G401 (cell line): Measurements from ENCODE around the gene TMEM106A. TPM values are rescaled to one million over a fixed set of nuclear protein-coding genes. Genes with fewer than 3 reads are reported as not detected.
"Not testable (repeated sequence)": the region's sequence is repeated elsewhere in the genome, so short reads cannot be mapped to it uniquely, and the experiment has no call there.

Source experiments
- DNase-seq: peaks from one replicate; pipeline ENCODE4 v3.0.0-alpha.2; 2015; ENCODE audit warnings: low spot score
- in situ Hi-C: cut with HindIII; loops from 2 replicates; pipeline ENCODE4 v1.10.0; 2016; ENCODE audit warnings: low sequenced_read_pairs, mixed read lengths
- total RNA-seq: library from RNA; depleted of rRNA; stranded (reverse); fragments of >200 nt; shearing (Covaris generic); gene quantifications from 2 replicates; pipeline ENCODE4 v1.2.3, GENCODE V29; 2014

Gene TMEM106A
- total RNA-seq, 1 experiment from 2014 or later: not detected

DNA sequence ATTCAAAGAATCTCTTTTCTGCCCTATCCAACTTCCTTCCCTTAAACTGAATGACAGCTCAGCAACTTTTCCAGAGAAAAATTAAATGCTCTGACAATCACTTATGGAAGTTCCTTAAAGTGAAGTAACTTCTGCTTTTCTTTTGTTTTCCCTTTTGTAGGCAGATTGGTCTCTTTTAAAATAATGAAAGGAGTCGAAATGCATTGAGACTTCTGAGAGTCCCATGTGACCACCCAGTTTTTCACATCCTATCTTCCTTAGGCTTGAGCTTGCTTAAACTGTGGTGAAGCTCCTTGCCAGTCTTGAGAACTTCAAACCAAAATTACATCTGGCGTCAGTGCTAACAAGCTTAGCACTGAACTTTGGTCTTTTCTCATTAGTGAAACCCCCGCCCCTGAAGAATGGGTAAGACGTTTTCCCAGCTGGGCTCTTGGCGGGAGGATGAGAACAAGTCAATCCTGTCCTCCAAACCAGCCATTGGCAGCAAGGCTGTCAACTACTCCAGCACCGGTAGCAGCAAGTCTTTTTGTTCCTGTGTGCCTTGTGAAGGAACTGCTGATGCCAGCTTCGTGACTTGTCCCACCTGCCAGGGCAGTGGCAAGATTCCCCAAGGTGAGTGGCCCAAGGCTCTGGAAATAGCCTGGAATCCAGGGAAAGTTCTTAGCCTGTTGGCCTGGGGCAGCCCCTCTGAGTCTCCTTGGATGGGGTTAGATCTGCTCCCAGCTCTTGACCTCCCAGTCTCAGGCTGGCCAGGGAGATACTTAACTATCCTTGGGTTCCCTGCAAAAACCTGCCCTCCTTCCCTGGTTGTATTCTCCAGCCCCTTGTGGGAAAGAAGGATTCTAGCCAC, 1.2 kb downstream of the TMEM106A start:
- DNase-seq: no peak
- in situ Hi-C loops: no loop called here

DNA sequence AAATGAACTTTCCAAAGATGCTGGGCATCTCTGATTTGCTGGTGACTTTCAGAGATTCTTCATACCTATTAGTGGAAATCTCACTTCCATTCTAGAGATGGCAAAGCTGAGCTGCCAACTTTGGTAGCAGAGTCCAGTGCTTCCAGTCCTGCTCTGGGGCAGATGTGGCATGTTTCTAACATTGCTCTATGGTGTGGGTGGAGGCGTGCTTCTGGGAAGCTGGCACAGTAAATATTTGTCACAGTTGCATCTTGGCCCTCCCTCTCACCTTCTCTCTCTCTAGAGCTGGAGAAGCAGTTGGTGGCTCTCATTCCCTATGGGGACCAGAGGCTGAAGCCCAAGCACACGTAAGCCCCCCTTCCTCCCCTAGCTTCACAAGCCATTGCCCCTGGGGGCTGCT, 1.9 kb downstream of the TMEM106A start:
- no peak for DNase-seq
- in situ Hi-C loops: no loop called here

DNA sequence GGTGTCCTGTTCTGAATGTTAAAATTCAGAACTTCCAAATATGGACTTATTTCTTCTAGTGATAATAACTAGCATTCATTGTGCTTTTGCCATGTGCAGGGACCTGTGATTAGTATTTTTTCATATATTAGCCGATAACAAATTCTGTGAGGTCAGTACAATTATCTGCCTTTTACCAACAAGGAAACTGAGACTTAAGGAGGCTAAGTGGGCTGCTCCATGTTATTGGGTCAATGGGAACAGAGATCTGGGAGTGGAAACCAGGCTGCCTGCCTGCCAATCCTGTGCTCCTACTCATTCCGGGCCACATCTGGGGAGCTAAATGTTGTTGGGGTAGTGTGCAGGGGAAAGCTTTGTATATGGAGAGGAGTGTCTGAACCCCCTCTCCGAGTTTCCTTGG, 3.7 kb downstream of the TMEM106A start:
- DNase-seq: no peak
- in situ Hi-C loops: no loop called here

DNA sequence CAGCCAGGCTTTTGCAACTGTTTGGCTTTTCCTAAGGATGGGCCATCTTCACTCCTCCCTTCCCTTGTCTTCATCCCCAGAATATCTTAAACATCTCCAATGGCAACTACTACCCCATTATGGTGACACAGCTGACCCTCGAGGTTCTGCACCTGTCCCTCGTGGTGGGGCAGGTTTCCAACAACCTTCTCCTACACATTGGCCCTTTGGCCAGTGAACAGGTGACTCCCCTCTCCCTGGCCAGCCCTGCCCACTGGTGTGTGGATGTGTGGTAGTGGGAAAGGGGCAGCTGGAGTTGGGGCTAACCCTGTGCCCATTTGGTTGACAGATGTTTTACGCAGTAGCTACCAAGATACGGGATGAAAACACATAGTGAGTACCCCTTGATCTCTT, 4.7 kb downstream of the TMEM106A start:
- DNase-seq: no peak
- in situ Hi-C loops: no loop called here

DNA sequence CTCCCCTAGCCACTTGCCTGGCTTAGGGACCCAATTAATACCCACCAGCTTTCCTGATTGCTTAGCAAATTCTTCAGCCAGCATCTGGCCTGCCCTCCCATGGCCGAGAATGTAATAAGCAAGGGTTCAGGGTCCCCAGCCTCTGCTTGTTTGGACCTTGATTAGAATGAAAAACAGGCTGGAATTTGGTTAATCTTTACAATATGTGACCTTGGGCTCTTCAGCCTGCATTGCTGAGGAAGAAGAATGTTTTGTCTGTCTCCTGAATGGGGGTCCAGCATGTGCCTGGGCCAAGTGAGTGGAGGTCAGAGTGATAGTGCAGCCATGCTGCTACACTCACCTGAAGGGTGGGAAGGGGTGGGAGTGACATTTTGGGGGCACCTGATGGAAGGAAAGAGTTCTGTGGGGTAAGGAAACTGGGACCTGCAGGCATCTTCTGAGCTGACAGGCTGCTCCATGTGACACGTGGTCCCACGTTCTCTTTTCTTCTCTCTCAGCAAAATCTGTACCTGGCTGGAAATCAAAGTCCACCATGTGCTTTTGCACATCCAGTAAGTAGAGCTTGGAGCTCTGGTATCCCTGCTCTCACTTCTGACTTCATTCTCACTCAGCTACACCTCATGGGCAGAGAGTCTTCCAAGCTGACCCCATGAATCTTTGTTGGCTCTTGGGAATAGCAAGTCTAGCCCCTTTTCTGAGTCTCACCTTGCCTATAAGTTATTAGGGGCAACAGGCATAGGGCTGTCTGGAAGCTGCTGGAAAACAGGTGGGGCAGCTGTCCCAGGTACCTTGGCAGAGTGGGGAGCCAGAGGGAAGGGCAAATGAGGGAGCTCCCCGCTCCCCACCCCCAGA, 5.3 kb downstream of the TMEM106A start:
- in situ Hi-C loops: no loop called here

DNA sequence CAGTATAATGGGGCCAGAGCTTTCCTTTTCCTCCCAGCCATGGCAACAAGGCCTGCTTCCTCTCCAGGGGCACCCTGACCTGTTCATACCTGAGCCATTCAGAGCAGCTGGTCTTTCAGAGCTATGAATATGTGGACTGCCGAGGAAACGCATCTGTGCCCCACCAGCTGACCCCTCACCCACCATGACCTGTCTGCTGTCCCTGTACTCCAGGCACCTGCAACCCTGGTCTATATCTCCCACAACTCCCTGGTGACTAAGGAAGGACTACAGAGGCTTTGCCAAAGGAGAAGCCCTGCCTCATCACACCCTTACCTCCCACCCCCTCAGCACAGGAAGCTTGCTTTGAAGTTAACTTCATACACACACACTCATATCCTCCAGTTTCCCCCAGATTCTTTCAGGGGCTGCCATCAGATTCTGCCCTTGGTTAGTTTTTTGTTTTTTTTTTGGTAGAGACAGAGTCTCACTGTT, 6.0 kb downstream of the TMEM106A start:
- no peak for DNase-seq
- in situ Hi-C loops: no loop called here

More for the DNA sequence above, 5.3 kb downstream of the TMEM106A start:
- DNase-seq: no peak

DNA sequence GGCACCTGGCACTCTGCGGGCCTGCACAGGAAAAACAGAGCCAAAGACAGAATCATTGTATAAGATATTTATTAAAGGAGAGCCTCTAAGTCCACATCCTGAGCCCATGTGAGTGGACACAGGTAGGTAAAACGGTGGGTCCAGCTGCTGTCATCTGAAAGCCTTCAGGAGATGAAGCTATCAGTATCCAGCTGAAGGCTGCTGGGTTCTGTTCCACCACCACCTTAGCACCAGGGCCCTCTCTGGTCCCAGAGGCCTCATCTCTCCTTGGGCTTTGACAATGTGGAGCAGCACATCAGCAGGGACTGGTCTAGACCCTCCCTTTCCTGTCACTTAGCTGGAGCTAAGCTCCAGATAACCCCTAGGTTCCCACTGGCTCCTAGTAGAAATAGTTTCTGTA, 7.3 kb downstream of the TMEM106A start:
- in situ Hi-C loops: no loop called here

GRCh38 chr17:43219746-43220380, 8.2 kb downstream of the TMEM106A start:
- in situ Hi-C loops: no loop called here
- DNase-seq: no peak

More for the DNA sequence above, 7.3 kb downstream of the TMEM106A start:
- DNase-seq: no peak

DNA sequence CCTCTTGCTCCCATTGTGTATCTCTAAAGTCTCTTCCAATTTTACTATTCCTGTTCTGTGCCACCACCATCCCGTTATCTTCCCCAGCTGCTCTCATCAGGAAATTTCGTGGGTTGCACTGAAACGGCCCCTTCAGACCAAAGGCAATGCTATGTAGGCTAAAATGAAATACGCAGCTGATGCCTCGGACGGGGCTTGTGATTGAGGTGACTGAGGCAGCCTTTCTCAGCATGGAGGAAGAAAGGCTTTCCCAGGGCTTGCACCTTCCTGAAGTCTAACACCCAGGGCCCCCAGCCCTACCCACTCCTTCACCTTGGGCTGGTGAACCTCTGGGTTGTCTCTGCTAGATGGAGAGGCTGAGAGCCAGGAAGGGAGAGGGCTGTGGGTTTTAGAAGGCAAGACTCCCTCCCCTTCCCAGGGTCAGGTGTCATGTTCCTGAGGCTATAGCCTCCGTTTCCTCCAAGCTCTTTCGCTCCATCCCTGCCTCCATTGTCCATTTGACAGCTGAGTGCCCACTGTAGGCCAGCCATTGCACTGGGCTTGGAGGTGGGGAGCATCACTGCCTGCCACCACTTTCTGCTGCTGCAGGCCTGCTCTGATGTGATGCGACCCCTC, 8.9 kb downstream of the TMEM106A start:
- DNase-seq: no peak
- in situ Hi-C loops: no loop called here

DNA sequence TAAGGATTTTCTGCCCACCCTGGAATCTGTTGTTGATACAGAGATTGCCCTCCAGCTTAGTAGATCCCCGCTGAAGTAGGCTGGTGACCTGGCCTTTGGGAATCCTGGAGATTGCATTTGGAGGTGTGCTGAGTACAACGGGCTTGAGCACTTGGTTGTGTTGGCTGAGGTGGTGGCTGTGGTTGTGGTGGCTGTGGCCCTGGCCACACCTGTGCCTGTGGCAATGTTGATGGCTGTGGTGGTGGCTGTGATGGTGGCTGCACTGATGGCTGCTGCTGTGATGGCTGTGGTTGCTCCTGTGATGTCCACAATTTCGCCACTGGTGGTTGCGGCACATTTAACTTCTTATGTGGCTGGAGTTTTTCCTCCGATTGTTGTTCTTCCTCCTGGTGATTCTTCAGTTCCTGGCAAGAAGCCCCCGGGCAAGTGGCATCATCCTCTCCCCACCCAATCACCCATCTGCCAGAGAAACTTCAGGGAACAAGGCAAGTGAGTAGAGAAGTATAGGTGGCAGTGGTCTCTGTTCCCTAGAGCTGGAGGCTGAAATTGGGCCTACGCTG, 12.6 kb downstream of the TMEM106A start:
- in situ Hi-C loops: no loop called here

GRCh38 chr17:43226393-43226792, 14.7 kb downstream of the TMEM106A start:
- DNase-seq: no peak
- in situ Hi-C loops: no loop called here

More for the DNA sequence above, 12.6 kb downstream of the TMEM106A start:
- DNase-seq: no peak

DNA sequence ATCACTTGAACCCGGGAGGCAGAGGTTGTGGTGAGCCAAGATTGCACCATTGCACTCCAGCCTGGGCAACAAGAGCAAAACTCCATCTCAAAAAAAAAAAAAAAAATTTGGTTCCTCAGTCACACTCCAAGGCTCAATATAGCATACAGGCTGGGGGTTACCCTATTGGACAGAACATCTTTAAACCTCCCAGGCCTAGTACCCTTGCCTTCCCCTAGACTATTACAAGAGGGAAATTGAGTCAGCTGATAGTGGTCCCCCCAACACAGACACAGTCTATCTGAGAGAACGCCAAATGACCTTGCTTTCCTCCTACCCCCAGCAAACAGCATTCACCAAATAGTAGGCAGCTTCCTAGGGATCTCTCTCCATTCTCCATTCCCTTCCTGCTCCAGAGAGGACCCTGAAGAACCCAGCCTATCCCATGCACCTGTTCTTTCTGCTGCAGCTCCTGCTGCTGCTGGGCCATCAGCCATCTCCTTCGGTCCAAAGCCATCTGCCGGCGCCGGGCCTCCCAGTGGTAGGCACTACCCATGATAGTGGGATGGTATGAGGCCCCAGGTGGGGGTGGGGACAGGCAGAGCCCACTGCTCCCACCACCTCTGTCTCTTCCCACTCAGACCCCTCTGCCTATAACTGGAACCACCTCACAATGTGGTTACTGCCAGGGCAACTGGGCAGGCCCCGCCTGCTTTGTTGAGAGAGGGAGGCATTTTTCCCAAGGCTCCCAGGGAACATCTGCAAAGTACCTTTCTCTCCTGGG, 16.5 kb downstream of the TMEM106A start, which contains the start of gene CCDC200:
TSS of gene CCDC200 (minus strand) at position 604 of the 763 bp plus-strand sequence. CDS start at position 535, 69 bp downstream.
- DNase-seq, in situ Hi-C loops: not testable (repeated sequence)

DNA sequence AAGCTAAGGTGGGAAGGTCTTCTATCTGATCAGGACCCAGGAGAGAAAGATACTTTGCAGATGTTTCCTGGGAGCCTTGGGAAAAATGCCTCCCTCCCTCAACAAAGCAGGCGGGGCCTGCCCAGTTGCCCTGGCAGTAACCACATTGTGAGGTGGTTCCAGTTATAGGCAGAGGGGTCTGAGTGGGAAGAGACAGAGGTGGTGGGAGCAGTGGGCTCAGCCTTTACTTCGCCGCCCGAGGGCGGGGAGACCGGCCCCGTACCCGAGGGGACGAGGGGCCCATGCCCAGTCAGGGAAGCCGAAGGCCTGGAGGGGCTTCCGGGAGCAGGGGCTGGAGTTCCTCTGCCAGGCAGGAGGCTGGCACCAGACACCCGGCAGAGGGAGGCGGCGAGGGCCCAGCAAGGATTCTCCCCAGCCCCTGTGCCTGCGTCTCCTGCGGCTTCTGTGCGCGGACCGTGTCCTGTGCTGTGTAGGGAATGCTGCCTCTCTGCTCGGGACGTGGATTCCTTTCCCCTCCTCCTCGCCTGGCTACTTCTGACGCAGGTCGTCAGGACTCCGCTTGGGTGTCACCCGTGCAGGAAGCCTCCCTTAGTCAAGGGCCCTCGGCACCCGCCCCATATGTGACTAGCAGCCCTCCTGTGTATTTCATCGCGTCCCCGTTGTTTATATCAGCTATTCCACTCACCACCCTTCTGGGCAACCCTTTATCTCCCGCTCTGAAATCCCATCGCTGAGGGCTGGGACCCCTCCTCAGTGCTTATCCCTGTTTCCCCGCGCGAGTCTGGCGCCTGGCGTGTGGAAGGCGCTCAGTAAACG, 19.7 kb downstream of the TMEM106A start:
- in situ Hi-C loops, DNase-seq: not testable (repeated sequence)

- in situ Hi-C loops, DNase-seq: not testable (repeated sequence)
These were observed 20.5 kb downstream of the TMEM106A start for GRCh38 chr17:43232021-43232699.

DNA sequence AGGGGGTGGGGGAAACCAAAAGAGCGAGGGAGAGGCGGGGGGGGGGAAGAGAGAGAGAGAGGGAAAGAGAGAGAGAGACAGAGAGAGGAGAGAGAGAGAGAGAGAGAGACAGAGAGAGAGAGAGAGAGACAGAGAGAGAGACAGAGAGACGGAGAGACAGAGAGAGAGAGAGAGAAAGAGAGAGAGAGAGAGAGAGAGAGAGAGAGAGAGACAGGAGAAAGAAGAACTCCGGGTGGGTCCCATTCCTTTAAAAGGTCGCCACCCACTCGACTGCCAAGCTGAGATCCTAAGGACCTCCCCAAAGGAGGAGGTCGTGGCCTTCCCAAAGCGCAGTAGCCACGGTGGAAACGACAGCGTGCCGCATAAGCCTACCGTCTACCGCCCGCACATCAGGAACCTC, 21.6 kb downstream of the TMEM106A start:
- DNase-seq, in situ Hi-C loops: not testable (repeated sequence)

GRCh38 chr17:43233877-43234276, 22.2 kb downstream of the TMEM106A start, which contains the start of gene RNU2-1:
Gene RNU2-1 (minus strand): TSS chr17:43233977.
- DNase-seq, in situ Hi-C loops: not testable (repeated sequence)
